GM08714 (cell line): Measurements from ENCODE around the gene FGGY.
"Not testable (repeated sequence)": the region's sequence is repeated elsewhere in the genome, so short reads cannot be mapped to it uniquely, and the experiment has no call there.

Experiments used
- H3K4me3 ChIP-seq: fragments of 200-500 bp; sonication (Bioruptor generic); 2 replicates; pipeline ENCODE4 v1.5.1; 2014; ENCODE audit warnings: mild to moderate bottlenecking, low read length, inconsistent platforms
- ZNF274 ChIP-seq: IDR thresholded peaks from 2 replicates; pipeline ENCODE4 v1.6.1; 2012; ENCODE audit warnings: mild to moderate bottlenecking, low read depth, low read length

The FGGY gene

GRCh38 chr1:59638231-59638711, 341.4 kb downstream of the FGGY start:
- no peak overlapping the region for H3K4me3 ChIP-seq
- TF ChIP-seq ZNF274 = no peak

DNA sequence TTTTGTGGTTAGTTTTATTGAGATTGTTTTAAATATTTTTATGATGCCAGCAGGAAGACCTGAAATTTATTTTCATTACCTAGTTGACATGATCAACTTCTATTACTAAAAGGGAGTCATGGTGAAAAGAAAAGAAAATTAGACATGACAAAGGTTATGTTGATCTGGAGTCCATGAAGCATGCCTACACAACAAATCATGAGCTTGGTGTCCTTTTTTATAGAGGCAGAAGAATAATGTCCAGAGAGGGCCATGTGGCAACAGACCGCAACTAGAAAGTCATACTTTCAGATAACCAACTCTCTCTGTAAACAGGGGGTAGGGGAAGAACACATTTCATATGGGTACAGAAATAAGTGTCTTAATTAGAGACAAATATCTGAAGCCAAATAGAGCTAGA, 342.4 kb downstream of the FGGY start:
- no peak overlapping the region for H3K4me3 ChIP-seq
- no peak for TF ChIP-seq ZNF274

DNA sequence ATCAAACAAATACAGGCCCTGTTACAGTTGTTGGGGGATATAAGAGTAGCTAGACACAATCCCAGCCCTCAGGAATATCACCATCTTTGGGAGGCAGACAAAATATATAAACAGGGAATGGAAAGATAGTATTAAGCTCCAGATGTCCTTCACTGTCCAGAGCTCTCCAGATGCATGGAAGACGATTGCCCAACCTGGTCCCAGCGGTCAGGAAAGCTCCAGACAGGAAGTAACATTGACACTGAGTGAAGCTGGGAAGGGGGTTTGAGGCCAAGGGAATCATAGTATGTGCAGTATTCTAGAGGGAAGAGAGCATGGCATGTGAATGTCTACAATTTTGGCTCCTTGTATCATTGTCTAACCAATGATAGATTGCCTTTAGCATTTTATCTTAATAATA, 344.0 kb downstream of the FGGY start:
- TF ChIP-seq ZNF274 = no peak
- H3K4me3 ChIP-seq = no peak overlapping the region

DNA sequence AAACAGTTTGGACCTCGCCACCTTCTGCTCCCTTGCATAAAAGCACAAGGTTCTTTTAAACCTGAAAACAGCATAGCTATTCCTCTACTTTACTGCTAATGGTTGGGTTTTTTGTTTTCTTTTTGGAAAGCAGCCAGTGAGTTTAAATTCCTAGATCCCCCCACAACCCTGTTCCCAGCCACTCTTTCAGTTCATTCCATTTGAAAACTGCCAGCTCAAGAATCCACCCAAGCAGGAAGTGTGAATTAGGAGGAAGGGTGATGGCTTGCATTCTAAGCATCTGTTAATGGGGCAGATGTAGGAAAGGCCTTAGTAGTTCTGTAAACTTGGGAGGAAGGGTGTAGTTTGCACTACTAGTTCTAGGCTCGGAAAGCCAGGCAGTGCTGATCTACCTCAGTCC, 344.9 kb downstream of the FGGY start:
- H3K4me3 ChIP-seq = no peak overlapping the region
- no peak for TF ChIP-seq ZNF274

DNA sequence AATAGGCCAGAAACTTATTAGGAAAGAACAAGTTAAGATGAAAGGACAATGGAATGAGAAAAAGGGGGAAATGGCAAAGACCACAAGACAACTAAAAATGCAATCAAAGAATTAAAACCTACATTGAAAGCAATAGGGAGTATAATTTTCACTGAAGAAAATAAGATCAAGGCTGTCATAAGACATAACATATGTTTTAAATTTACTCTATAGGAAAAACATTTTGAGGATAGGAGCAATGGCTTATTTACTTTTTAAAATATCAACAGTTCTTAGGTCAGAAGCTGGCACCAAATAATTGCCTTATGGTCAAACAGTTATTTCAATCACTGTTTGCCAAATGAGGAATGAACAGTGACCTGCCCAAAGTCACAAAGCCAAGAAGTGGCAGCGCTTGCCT, 346.6 kb downstream of the FGGY start:
- H3K4me3 ChIP-seq = no peak overlapping the region
- no peak for TF ChIP-seq ZNF274

- no peak for TF ChIP-seq ZNF274
- no peak overlapping the region for H3K4me3 ChIP-seq
Observed at GRCh38 chr1:59645893-59646292, 349.0 kb downstream of the FGGY start.

DNA sequence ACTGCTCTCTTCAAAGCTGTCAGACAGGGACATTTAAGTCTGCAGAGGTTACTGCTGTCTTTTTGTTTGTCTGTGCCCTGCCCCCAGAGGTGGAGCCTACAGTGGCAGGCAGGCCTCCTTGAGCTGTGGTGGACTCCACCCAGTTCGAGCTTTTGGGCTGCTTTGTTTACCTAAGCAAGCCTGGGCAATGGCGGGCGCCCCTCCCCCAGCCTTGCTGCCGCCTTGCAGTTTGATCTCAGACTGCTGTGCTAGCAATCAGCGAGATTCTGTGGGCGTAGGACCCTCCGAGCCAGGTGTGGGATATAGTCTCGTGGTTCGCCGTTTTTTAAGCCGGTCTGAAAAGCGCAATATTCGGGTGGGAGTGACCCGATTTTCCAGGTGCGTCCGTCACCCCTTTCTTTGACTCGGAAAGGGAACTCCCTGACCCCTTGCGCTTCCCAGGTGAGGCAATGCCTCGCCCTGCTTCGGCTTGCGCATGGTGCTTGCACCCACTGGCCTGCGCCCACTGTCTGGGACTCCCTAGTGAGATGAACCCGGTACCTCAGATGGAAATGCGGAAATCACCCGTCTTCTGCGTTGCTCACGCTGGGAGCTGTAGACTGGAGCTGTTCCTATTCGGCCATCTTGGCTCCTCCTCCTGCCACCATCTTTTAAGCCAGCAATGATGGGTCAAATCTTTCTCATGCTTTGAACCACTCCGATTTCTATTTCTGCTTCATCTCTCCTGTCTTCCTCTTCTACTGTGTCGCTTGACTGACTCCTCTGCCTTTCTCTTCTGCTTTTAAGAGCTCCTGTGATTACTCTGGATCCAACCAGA, 356.5 kb downstream of the FGGY start:
- H3K4me3 ChIP-seq = not testable (repeated sequence)

DNA sequence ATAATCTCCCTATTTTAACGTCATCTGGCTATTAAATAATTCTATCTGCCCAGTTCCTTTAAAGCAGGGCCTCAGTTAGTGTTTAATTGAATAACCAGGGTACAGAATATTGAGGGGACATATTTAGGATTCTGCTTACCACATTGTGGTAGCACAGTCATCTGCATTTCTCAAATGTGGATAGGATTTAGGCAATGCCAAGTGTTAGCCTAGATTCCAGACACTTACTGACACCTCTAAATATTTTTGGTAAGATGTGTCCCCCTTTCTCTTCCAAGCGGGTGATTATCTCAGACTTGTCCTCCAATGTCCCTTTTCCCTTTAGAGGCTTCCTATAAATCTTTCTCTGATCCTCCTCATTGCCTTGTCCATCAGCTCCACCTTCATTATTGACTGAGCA, 357.1 kb downstream of the FGGY start:
- no peak for TF ChIP-seq ZNF274

GRCh38 chr1:59657873-59658465, 361.1 kb downstream of the FGGY start:
- TF ChIP-seq ZNF274 = no peak
- H3K4me3 ChIP-seq = no peak overlapping the region

More for the DNA sequence above, 357.1 kb downstream of the FGGY start:
- H3K4me3 ChIP-seq = no peak overlapping the region

GRCh38 chr1:59664166-59664565, 367.3 kb downstream of the FGGY start:
- TF ChIP-seq ZNF274 = no peak
- H3K4me3 ChIP-seq = no peak overlapping the region

DNA sequence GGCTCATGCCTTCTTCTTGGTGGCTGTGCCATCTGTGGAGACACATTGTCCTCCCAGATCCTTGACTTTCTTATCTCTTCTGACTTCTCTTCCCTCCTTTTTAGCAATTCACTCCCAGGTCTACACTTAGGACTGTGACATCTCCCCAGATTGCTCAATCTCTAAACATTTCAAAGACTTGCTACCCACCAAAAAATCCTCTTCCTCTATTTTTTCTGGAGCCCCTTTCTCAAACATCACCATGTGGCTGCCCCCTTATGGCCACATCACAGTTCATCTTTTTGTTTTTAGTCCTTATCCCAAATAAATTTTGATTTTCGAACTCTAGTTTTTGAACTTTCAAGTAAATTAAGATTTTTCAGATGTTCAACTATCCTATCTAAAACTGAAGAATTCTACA, 369.2 kb downstream of the FGGY start:
- no peak overlapping the region for H3K4me3 ChIP-seq
- no peak for TF ChIP-seq ZNF274

- H3K4me3 ChIP-seq = no peak overlapping the region
- TF ChIP-seq ZNF274 = no peak
Observed at GRCh38 chr1:59667020-59667419, 370.1 kb downstream of the FGGY start.

DNA sequence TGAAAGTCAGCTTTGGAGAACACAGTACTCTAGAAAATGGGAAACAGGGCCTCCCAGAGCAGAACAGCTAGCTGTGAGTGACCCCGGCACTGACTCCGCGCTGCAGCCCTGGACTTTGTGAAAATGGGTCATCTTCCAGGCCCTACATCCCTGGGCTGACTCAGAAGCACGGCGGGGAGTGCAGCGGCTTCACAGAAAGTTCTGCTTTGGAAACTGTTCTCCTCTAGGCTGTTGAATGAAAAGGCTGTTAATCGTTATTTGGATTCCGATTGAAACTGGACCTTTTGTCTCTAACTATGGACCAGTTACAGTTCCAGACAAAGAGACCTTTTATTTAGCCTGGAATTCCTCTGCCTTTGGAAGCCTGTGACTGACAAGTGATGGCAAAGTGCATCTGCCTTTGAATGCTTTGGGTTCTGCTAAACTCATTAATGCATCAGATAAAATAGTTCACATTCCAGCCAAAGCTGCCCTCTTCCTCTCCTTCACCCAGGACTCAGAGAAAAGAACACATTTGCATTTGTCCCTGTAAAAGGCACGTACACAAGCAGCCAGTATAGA, 372.9 kb downstream of the FGGY start:
- no peak overlapping the region for H3K4me3 ChIP-seq
- no peak for TF ChIP-seq ZNF274

DNA sequence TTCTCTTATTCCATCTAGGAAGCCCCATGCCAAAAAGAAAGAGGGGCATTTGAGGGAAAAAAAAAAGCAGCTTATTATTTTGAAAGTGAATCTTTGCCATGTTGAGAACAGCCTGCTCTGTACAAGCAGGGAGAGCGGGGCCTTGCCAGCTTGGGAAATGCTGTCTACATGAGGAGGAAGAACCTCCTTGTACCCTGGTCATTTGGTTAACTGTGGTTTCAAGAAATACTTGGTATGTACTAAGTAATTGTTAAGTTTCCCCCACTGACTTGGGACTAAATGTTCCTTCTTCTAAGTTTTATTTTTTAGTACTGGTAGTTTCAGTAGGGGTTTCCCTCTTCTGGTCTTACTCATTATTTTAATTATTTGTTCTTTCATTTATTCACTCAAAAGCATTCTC, 373.8 kb downstream of the FGGY start:
- TF ChIP-seq ZNF274 = no peak
- H3K4me3 ChIP-seq = no peak overlapping the region

- no peak for TF ChIP-seq ZNF274
Observed at GRCh38 chr1:59671066-59671952, 374.4 kb downstream of the FGGY start.

More at GRCh38 chr1:59671066-59671952, 374.4 kb downstream of the FGGY start:
- no peak overlapping the region for H3K4me3 ChIP-seq
